OCI-LY7 (cell line): ENCODE measurements around the gene SLC9A6. TPM values are rescaled to one million over a fixed set of nuclear protein-coding genes. Genes with fewer than 3 reads are reported as not detected.
"Not testable (repeated sequence)": the region's sequence is repeated elsewhere in the genome, so short reads cannot be mapped to it uniquely, and the experiment has no call there.

Experiments
- BruUV-seq: library from RNA; stranded (reverse); fragments of 400-500 nt; replicated peaks from 2 replicates; lab custom pipeline; 2021; lab: Mats Ljungman, UMichigan
- CTCF ChIA-PET: fragments of 300-600 bp; sonication (Branson Sonifier 250); formaldehyde crosslinking; loops from one replicate; lab custom pipeline; 2022; ENCODE audit warnings: antibody characterized with exemption; ENCODE audit not compliant: unreplicated experiment; lab: Charles Lee
- POLR2A ChIA-PET: fragments of 300-600 bp; sonication (Branson Sonifier 250); formaldehyde crosslinking; loops from one replicate; lab custom pipeline; 2022; ENCODE audit warnings: antibody characterized with exemption; lab: Charles Lee
- DNase-seq: peaks from one replicate; pipeline ENCODE4 v3.0.0-alpha.2; 2015; ENCODE audit warnings: low spot score
- H2AFZ ChIP-seq: fragments of 200-600 bp; sonication (generic), shearing (Covaris generic); 2 replicates; pipeline ENCODE4 v1.6.1; 2014; ENCODE audit warnings: mild to moderate bottlenecking, antibody characterized with exemption, low read length, moderate library complexity
- H3K27ac ChIP-seq: fragments of 200-600 bp; sonication (generic); 2 replicates; pipeline ENCODE4 v1.5.1; 2014; ENCODE audit warnings: mixed run types, low read depth, mild to moderate bottlenecking, moderate library complexity, low read length, inconsistent platforms; ENCODE audit not compliant: poor library complexity, severe bottlenecking
- H3K36me3 ChIP-seq: fragments of 200-600 bp; sonication (generic); 2 replicates; pipeline ENCODE4 v1.6.1; 2014; ENCODE audit warnings: mild to moderate bottlenecking, antibody characterized with exemption, low read length, moderate library complexity, mixed read lengths; ENCODE audit not compliant: insufficient read depth
- H3K4me1 ChIP-seq: fragments of 200-600 bp; sonication (generic); 2 replicates; pipeline ENCODE4 v1.5.1; 2014; ENCODE audit warnings: mild to moderate bottlenecking, low read length; ENCODE audit not compliant: insufficient read depth, poor library complexity, severe bottlenecking
- H3K4me2 ChIP-seq: fragments of 200-600 bp; sonication (generic); 2 replicates; pipeline ENCODE4 v1.6.1; 2014; ENCODE audit warnings: mild to moderate bottlenecking, low read length
- H3K4me3 ChIP-seq: fragments of 200-600 bp; sonication (generic); 2 replicates; pipeline ENCODE4 v1.5.1; 2014; ENCODE audit warnings: mild to moderate bottlenecking, low read depth, low read length; ENCODE audit not compliant: poor library complexity, severe bottlenecking
- H3K79me2 ChIP-seq: fragments of 200-600 bp; sonication (generic); 2 replicates; pipeline ENCODE4 v1.6.1; 2016; ENCODE audit warnings: low read depth, mild to moderate bottlenecking, low read length, moderate library complexity, mixed read lengths; ENCODE audit not compliant: insufficient read depth
- H3K9me2 ChIP-seq: fragments of 200-600 bp; sonication (generic); 2 replicates; pipeline ENCODE4 v1.6.1; 2016; ENCODE audit warnings: mild to moderate bottlenecking, low read length, mixed read lengths; ENCODE audit not compliant: insufficient read depth
- H3K9me3 ChIP-seq: fragments of 200-600 bp; sonication (generic); 2 replicates; pipeline ENCODE4 v1.6.1; 2014; ENCODE audit warnings: mild to moderate bottlenecking, mixed run types, low read length, mixed read lengths
- H4K20me1 ChIP-seq: fragments of 200-600 bp; sonication (generic); 2 replicates; pipeline ENCODE4 v1.6.1; 2014; ENCODE audit warnings: mild to moderate bottlenecking, antibody characterized with exemption, low read length, moderate library complexity, mixed read lengths; ENCODE audit not compliant: insufficient read depth
- CTCF ChIP-seq: fragments of 200-600 bp; sonication (generic); conservative IDR thresholded peaks from 2 replicates; pipeline ENCODE4 v1.5.1; 2014; ENCODE audit warnings: mild to moderate bottlenecking, antibody characterized with exemption, low read length, moderate library complexity, mixed read lengths
- EZH2phosphoT487 ChIP-seq: fragments of 200-600 bp; sonication (generic); IDR thresholded peaks from 2 replicates; pipeline ENCODE4 v1.6.1; 2018; ENCODE audit warnings: low read depth, borderline replicate concordance, mild to moderate bottlenecking, mixed run types, antibody characterized with exemption, low read length, moderate library complexity, mixed read lengths
- intact Hi-C: fragments of 100-400 bp; cut with micrococcal nuclease; formaldehyde crosslinking; loops from one replicate; pipeline ENCODE4 v1.10.0; 2022; ENCODE audit not compliant: unreplicated experiment
- total RNA-seq, 2 experiments: library from RNA; depleted of rRNA in 1 of 2; stranded (reverse); fragments of >200 nt in 1 of 2; shearing (Covaris generic) in 1 of 2; gene quantifications; 2 replicates each; pipeline ENCODE4 v1.2.3, GENCODE V29; 2014 to 2022

The SLC9A6 gene
- total RNA-seq, 2 experiments from 2014 or later = 7.7 to 12.6 TPM

- no peaks in the 10 kb centered on the region for H3K4me1 ChIP-seq
- TF ChIP-seq EZH2phosphoT487 (no peak), CTCF (no peak)
- H3K9me3 ChIP-seq = no peaks in the 10 kb centered on the region
- ChIA-PET POLR2A (no interaction called here), CTCF (no interaction called here)
- DNase-seq = no peak
- H3K4me2 ChIP-seq = no peak overlapping the region
- H3K9me2 ChIP-seq = no peaks in the 10 kb centered on the region
- H2AFZ ChIP-seq = no peak overlapping the region
- H3K36me3 ChIP-seq = no peaks in the 10 kb centered on the region
- intact Hi-C loops = no loop called here
- no peaks in the 10 kb centered on the region for H3K79me2 ChIP-seq
- no TSS peak for BruUV-seq
- H3K4me3 ChIP-seq = no peak overlapping the region
- no peaks in the 10 kb centered on the region for H4K20me1 ChIP-seq
- no peak overlapping the region for H3K27ac ChIP-seq
Observed at GRCh38 chrX:136047969-136048368, 62.7 kb downstream of the SLC9A6 start.

GRCh38 chrX:136048446-136048845, 63.2 kb downstream of the SLC9A6 start:
- POLR2A ChIA-PET = no interaction called here
- no peak overlapping the region for H2AFZ ChIP-seq
- no peaks in the 10 kb centered on the region for H3K4me1 ChIP-seq
- H3K9me3 ChIP-seq = no peaks in the 10 kb centered on the region
- no peak overlapping the region for H3K4me2 ChIP-seq
- TF ChIP-seq EZH2phosphoT487 = no peak
- no peak for TF ChIP-seq CTCF
- no TSS peak for BruUV-seq
- no peak overlapping the region for H3K4me3 ChIP-seq
- intact Hi-C loops = no loop called here
- no peaks in the 10 kb centered on the region for H4K20me1 ChIP-seq
- CTCF ChIA-PET = no interaction called here
- H3K79me2 ChIP-seq = no peaks in the 10 kb centered on the region
- no peak overlapping the region for H3K27ac ChIP-seq
- H3K36me3 ChIP-seq = no peaks in the 10 kb centered on the region
- no peaks in the 10 kb centered on the region for H3K9me2 ChIP-seq
- DNase-seq = no peak

GRCh38 chrX:136049608-136050007, 64.4 kb downstream of the SLC9A6 start:
- Histone ChIP-seq H3K4me2 (no peak overlapping the region), H3K27ac (no peak overlapping the region), H3K4me3 (no peak overlapping the region), H3K4me1 (no peaks in the 10 kb centered on the region), H2AFZ (no peak overlapping the region), H3K9me2 (no peaks in the 10 kb centered on the region), H3K9me3 (no peaks in the 10 kb centered on the region), H3K36me3 (no peaks in the 10 kb centered on the region), H3K79me2 (no peaks in the 10 kb centered on the region), H4K20me1 (no peaks in the 10 kb centered on the region)
- BruUV-seq = no TSS peak
- DNase-seq = no peak
- intact Hi-C loops = no loop called here
- CTCF ChIA-PET = no interaction called here
- POLR2A ChIA-PET = no interaction called here
- TF ChIP-seq EZH2phosphoT487 = no peak
- TF ChIP-seq CTCF = no peak

GRCh38 chrX:136050875-136051274, 65.6 kb downstream of the SLC9A6 start:
- H3K4me3 ChIP-seq, POLR2A ChIA-PET, intact Hi-C loops, H3K9me2 ChIP-seq, H4K20me1 ChIP-seq, CTCF ChIA-PET, H3K27ac ChIP-seq, DNase-seq, H2AFZ ChIP-seq, BruUV-seq, H3K36me3 ChIP-seq, H3K4me1 ChIP-seq, H3K9me3 ChIP-seq, H3K79me2 ChIP-seq, H3K4me2 ChIP-seq: not testable (repeated sequence)
